OCI-LY3 (cell line): Measurements from ENCODE around the gene DNAH17.

Experiments
- H2AFZ ChIP-seq: fragments of 200-600, 300-600 bp; shearing (Covaris generic); 2 replicates; pipeline ENCODE4 v1.6.0; 2014; ENCODE audit warnings: antibody characterized with exemption, low read depth, low read length
- H3K27ac ChIP-seq: fragments of 200-600, 300-600 bp; sonication (generic); 2 replicates; pipeline ENCODE4 v1.5.1; 2014; ENCODE audit warnings: mild to moderate bottlenecking, low read length, moderate library complexity, mixed read lengths
- H3K27me3 ChIP-seq: fragments of 200-600, 300-600 bp; sonication (generic); 2 replicates; pipeline ENCODE4 v1.6.1; 2014; ENCODE audit warnings: low read depth, low read length, mixed read lengths
- H3K36me3 ChIP-seq: fragments of 200-600, 300-600 bp; sonication (generic); replicated peaks from 2 replicates; pipeline ENCODE3; 2014; ENCODE audit warnings: low read depth, low read length, mixed read lengths
- H3K4me1 ChIP-seq: fragments of 300-600, 200-600 bp; sonication (generic); 2 replicates; pipeline ENCODE4 v1.6.1; 2014; ENCODE audit warnings: low read length, mixed read lengths
- H3K4me2 ChIP-seq: fragments of 200-600, 300-600 bp; sonication (generic); 2 replicates; pipeline ENCODE4 v1.6.1; 2014; ENCODE audit warnings: low read length, mixed read lengths
- H3K4me3 ChIP-seq: fragments of 300-600, 200-600 bp; sonication (generic); 2 replicates; pipeline ENCODE4 v1.5.1; 2014; ENCODE audit warnings: antibody characterized with exemption, mild to moderate bottlenecking, low read length, moderate library complexity
- H3K79me2 ChIP-seq: fragments of 300-600, 200-600 bp; shearing (Covaris generic); 2 replicates; pipeline ENCODE4 v1.6.1; 2014; ENCODE audit warnings: mild to moderate bottlenecking, low read length, mixed read lengths
- H3K9ac ChIP-seq: fragments of 300-600, 200-600 bp; shearing (Covaris generic); 2 replicates; pipeline ENCODE4 v1.6.0; 2014; ENCODE audit warnings: mild to moderate bottlenecking, low read length, moderate library complexity
- H3K9me3 ChIP-seq: fragments of 200-600, 300-600 bp; shearing (Covaris generic); 2 replicates; pipeline ENCODE4 v1.6.1; 2014; ENCODE audit warnings: low read length, mixed read lengths; ENCODE audit not compliant: insufficient read depth
- H4K20me1 ChIP-seq: fragments of 200-600, 300-600 bp; sonication (generic); 2 replicates; pipeline ENCODE4 v1.6.1; 2016; ENCODE audit warnings: low read length, mixed read lengths; ENCODE audit not compliant: insufficient read depth
- CTCF ChIP-seq: fragments of 200-600, 300-600 bp; sonication (generic); IDR thresholded peaks from 2 replicates; pipeline ENCODE4 v1.5.1; 2014; ENCODE audit warnings: antibody characterized with exemption, low read length, low read depth
- EZH2phosphoT487 ChIP-seq: fragments of 200-600 bp; shearing (Covaris generic); IDR thresholded peaks from 2 replicates; pipeline ENCODE4 v1.6.1; 2018; ENCODE audit warnings: antibody characterized with exemption, mixed run types, low read depth

Gene DNAH17

GRCh38 chr17:78458736-78459335, 118.4 kb downstream of the DNAH17 start:
- H4K20me1 ChIP-seq: no peaks in the 10 kb centered on the region
- H3K9ac ChIP-seq: no peak overlapping the region
- H3K9me3 ChIP-seq: no peaks in the 10 kb centered on the region
- H3K4me1 ChIP-seq: no peaks in the 10 kb centered on the region
- H3K4me2 ChIP-seq: no peak overlapping the region
- TF ChIP-seq CTCF: no peak
- no peak for TF ChIP-seq EZH2phosphoT487
- H3K4me3 ChIP-seq: no peak overlapping the region
- no peak overlapping the region for H3K27ac ChIP-seq
- no peak overlapping the region for H2AFZ ChIP-seq
- no peaks in the 10 kb centered on the region for H3K36me3 ChIP-seq
- no peaks in the 10 kb centered on the region for H3K27me3 ChIP-seq
- H3K79me2 ChIP-seq: no peaks in the 10 kb centered on the region

DNA sequence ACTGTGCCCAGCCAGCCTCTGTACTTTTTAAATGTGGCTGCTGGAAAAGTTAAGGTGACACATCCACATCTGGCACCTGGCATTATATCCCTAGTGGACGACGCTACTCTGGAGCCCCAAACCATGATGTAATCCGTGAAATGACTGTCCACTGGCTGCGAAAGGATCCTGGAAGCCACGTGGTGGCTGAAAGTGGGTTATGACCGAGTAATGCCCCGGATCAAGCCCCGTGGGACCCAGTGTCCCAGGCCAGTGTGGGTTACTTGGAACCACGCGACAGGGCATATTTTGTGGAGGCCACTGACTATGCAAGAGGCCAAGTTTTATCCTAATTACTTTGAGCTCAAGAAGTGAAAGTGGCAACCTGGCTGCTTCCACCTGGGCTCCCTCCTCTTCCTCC, 119.1 kb downstream of the DNAH17 start:
- Histone ChIP-seq H3K9me3 (no peaks in the 10 kb centered on the region), H2AFZ (no peak overlapping the region), H3K36me3 (no peaks in the 10 kb centered on the region), H3K27me3 (no peaks in the 10 kb centered on the region), H3K4me3 (no peak overlapping the region), H3K4me1 (no peaks in the 10 kb centered on the region), H3K9ac (no peak overlapping the region), H3K79me2 (no peaks in the 10 kb centered on the region), H3K4me2 (no peak overlapping the region), H4K20me1 (no peaks in the 10 kb centered on the region), H3K27ac (no peak overlapping the region)
- TF ChIP-seq CTCF (no peak), EZH2phosphoT487 (no peak)

DNA sequence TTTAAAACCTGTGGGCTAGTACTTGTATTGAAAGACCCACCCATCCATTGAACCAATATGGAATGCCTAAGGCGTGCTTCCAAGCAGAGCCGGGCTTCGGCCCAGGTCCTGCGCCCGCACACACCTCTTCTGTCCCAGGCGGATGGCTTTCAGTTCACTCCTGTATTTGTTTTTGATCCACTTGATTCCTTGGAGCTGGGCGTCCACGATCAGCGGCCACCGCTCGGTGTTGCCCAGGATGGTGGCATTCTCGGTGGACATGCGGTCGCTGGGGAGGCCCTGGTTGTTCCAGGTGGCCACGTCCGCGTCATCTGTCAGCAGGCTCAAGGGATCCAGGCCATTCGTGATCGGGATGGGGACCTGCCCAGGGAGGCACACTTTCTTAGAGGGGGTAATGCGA, 122.8 kb downstream of the DNAH17 start:
- Histone ChIP-seq H4K20me1 (no peaks in the 10 kb centered on the region), H3K9ac (no peak overlapping the region), H3K27ac (no peak overlapping the region), H3K79me2 (no peaks in the 10 kb centered on the region), H3K36me3 (no peaks in the 10 kb centered on the region), H3K4me1 (peaks cover 6% of the 10 kb centered on the region), H2AFZ (no peak overlapping the region), H3K4me2 (no peak overlapping the region), H3K27me3 (no peaks in the 10 kb centered on the region), H3K4me3 (no peak overlapping the region), H3K9me3 (no peaks in the 10 kb centered on the region)
- TF ChIP-seq CTCF: no peak
- no peak for TF ChIP-seq EZH2phosphoT487

DNA sequence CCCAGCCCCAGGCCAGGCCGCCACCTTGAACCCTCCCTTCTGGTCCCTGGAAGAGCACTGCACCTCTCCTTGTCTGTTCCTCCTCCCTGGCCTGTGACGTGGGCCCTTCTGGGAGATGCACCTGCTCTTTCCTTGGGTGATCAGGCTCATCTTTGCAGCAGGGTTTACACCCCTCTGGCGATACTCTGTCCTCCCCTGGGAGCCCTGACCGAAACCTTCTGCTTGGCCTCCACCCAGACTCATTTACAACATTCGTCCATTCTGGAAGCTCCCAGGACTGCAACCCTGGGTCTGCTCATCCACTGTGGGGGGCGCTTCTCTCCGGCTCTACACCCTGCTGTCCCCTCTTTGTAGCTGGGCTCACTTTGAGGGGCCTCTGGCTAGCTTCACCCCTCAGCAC, 125.4 kb downstream of the DNAH17 start:
- no peaks in the 10 kb centered on the region for H3K79me2 ChIP-seq
- H3K9ac ChIP-seq: no peak overlapping the region
- no peak overlapping the region for H3K4me2 ChIP-seq
- H3K9me3 ChIP-seq: no peaks in the 10 kb centered on the region
- H4K20me1 ChIP-seq: no peaks in the 10 kb centered on the region
- no peak overlapping the region; the same call in 1 of the 2 replicates for H2AFZ ChIP-seq
- no peak overlapping the region for H3K4me3 ChIP-seq
- H3K4me1 ChIP-seq: peaks cover 6% of the 10 kb centered on the region
- H3K27ac ChIP-seq: no peak overlapping the region
- H3K27me3 ChIP-seq: no peaks in the 10 kb centered on the region
- TF ChIP-seq CTCF (no peak), EZH2phosphoT487 (no peak)
- no peaks in the 10 kb centered on the region for H3K36me3 ChIP-seq
